ENCODE measurements around the gene TIMM22.

GRCh38 chr17:1003972-1004768 is 7.2 kb downstream of the TIMM22 start:
- TF ChIP-seq CTCF (IDR thresholded peaks at IDR 0.05) (no peak), POLR2A (IDR thresholded peaks at IDR 0.05) (no peak)
